Hepatic stellate cell (primary cell): ENCODE results near the gene GGN.
A peak's percentile ranks its signal among the peaks of the same experiment; 100 is the strongest.
"Not testable (repeated sequence)": the region's sequence is repeated elsewhere in the genome, so short reads cannot be mapped to it uniquely, and the experiment has no call there.

ENCODE experiments used
- DNase-seq: peaks from one replicate; pipeline ENCODE4 v3.0.0; 2011; ENCODE audit warnings: low spot score

GGN gene

GRCh38 chr19:38411898-38412297 lies 24.1 kb upstream of the GGN start:
- DNase-seq, result not testable (repeated sequence)

GRCh38 chr19:38411041-38411712 lies 23.3 kb upstream of the GGN start:
- no peak for DNase-seq

GRCh38 chr19:38410407-38410806 lies 22.6 kb upstream of the GGN start:
- not testable (repeated sequence) for DNase-seq

GRCh38 chr19:38409631-38410133 lies 21.8 kb upstream of the GGN start:
- DNase-seq, result peak; percentile 50

GRCh38 chr19:38405276-38405675 lies 17.4 kb upstream of the GGN start:
- DNase-seq, result no peak

GRCh38 chr19:38404858-38405257 lies 17.0 kb upstream of the GGN start:
- DNase-seq, result no peak

GRCh38 chr19:38402967-38403674 lies 15.3 kb upstream of the GGN start, which contains the start of gene FAM98C:
FAM98C (plus strand) TSS chr19:38403093; CDS start chr19:38403154, 61 bp downstream.
- peak; percentile 100 for DNase-seq

GRCh38 chr19:38402623-38402966 lies 14.8 kb upstream of the GGN start:
- no peak for DNase-seq

- DNase-seq, result no peak
Measured at GRCh38 chr19:38401148-38401547, 13.3 kb upstream of the GGN start.

GRCh38 chr19:38400361-38400760 lies 12.5 kb upstream of the GGN start:
- no peak for DNase-seq

- no peak for DNase-seq
Measured at GRCh38 chr19:38399537-38399936, 11.7 kb upstream of the GGN start.

GRCh38 chr19:38399081-38399480 lies 11.2 kb upstream of the GGN start:
- DNase-seq, result no peak

- no peak for DNase-seq
Measured at GRCh38 chr19:38395381-38396114, 7.7 kb upstream of the GGN start.

- DNase-seq, result no peak
Measured at GRCh38 chr19:38394488-38394887, 6.7 kb upstream of the GGN start.

GRCh38 chr19:38392707-38393308 lies 5.0 kb upstream of the GGN start:
- peak; percentile 75 for DNase-seq

GRCh38 chr19:38391911-38392464 lies 4.2 kb upstream of the GGN start:
- no peak for DNase-seq

- DNase-seq, result no peak
Measured at GRCh38 chr19:38389957-38390924, 2.4 kb upstream of the GGN start.

- DNase-seq, result peak; percentile 96
Measured at GRCh38 chr19:38389101-38389925, 1.5 kb upstream of the GGN start.

- DNase-seq, result peak; percentile 76
Measured at GRCh38 chr19:38388349-38389100, 691 bp upstream of the GGN start, which contains the start of gene SPRED3. SPRED3 (plus strand) TSS chr19:38388697; CDS start chr19:38390303, 1,606 bp downstream.
